ENCODE measurements around the gene MSN.

The MSN gene

DNA sequence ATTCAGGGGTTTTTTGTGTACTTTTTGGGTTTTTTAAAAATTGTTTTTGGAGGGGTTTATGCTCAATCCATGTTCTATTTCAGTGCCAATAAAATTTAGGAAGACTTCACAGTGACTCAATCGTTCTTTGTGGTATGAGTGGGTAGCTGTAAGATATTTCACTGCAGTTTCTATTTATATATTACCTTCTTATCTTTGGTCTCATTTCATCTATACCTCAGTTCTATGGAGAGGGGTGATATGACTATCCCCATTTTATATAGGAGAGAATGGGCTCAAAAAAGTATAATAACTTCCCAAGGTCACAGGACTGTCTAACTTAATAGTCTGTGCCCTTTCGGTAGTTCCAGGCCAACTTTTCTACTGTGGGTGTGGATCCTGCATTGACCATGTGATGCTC is 74.4 kb downstream of the MSN start:
- TF ChIP-seq TAF1 (IDR thresholded peaks at IDR 0.05; ENCODE audit: borderline replicate concordance, insufficient read depth, low read length): no peak
- TF ChIP-seq FOXP2 (optimal IDR thresholded peaks at IDR 0.05; ENCODE audit: borderline replicate concordance, extremely low read depth, extremely low read length, insufficient read depth): no peak
- TF ChIP-seq SIN3A (IDR thresholded peaks at IDR 0.05; ENCODE audit: borderline replicate concordance, insufficient read depth, low read length): no peak
- TF ChIP-seq POLR2AphosphoS5 (IDR thresholded peaks at IDR 0.05; ENCODE audit: low read depth, low read length): no peak

DNA sequence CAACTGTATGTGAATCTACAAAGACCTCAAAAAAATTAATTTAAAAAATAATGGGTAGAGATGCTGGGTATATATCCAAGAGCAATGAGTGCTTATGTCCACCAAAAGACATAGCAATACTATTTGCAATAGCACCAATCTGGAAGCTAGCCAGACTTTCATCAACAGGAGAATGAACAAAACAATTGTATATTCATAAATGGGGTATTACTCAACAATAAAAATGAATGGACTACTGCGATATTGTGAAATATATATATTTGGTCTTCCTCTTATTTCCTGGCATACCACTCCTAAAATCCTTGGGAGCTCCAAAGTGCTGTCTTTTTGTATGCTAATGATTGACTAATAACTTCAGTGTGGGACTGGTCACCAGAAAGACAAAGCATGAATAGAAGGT is 77.5 kb downstream of the MSN start:
- no peak for TF ChIP-seq FOXP2 (optimal IDR thresholded peaks at IDR 0.05; ENCODE audit: borderline replicate concordance, extremely low read depth, extremely low read length, insufficient read depth)

DNA sequence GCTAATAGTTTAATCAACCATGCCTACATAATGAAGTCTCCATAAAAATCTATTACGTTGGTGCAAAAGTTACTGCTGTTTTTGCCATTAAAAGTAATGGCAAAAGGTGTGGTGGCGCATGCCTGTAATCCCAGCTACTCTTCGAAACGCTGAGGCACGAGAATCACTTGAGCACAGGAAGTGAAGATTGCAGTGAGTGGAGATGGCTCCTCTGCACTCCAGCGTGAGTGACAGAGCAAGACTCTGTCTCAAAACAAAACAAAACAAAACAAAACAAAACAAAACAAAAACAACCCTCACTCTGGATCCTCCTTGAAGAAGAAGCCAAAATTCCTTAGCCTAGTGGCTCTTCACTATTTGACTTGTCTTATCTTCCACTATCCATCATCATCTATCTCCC is 78.0 kb downstream of the MSN start:
- no peak for TF ChIP-seq SIN3A (IDR thresholded peaks at IDR 0.05; ENCODE audit: borderline replicate concordance, insufficient read depth, low read length)
- TF ChIP-seq TAF1 (IDR thresholded peaks at IDR 0.05; ENCODE audit: borderline replicate concordance, insufficient read depth, low read length): no peak
- no peak for TF ChIP-seq FOXP2 (optimal IDR thresholded peaks at IDR 0.05; ENCODE audit: borderline replicate concordance, extremely low read depth, extremely low read length, insufficient read depth)
- TF ChIP-seq, protein P1, sequence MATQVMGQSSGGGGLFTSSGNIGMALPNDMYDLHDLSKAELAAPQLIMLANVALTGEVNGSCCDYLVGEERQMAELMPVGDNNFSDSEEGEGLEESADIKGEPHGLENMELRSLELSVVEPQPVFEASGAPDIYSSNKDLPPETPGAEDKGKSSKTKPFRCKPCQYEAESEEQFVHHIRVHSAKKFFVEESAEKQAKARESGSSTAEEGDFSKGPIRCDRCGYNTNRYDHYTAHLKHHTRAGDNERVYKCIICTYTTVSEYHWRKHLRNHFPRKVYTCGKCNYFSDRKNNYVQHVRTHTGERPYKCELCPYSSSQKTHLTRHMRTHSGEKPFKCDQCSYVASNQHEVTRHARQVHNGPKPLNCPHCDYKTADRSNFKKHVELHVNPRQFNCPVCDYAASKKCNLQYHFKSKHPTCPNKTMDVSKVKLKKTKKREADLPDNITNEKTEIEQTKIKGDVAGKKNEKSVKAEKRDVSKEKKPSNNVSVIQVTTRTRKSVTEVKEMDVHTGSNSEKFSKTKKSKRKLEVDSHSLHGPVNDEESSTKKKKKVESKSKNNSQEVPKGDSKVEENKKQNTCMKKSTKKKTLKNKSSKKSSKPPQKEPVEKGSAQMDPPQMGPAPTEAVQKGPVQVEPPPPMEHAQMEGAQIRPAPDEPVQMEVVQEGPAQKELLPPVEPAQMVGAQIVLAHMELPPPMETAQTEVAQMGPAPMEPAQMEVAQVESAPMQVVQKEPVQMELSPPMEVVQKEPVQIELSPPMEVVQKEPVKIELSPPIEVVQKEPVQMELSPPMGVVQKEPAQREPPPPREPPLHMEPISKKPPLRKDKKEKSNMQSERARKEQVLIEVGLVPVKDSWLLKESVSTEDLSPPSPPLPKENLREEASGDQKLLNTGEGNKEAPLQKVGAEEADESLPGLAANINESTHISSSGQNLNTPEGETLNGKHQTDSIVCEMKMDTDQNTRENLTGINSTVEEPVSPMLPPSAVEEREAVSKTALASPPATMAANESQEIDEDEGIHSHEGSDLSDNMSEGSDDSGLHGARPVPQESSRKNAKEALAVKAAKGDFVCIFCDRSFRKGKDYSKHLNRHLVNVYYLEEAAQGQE (IDR thresholded peaks at IDR 0.05; ENCODE audit: insufficient read depth in 1 of 2, low read depth in 2 of 2, low read length in 2 of 2): no peak
- TF ChIP-seq POLR2AphosphoS5 (IDR thresholded peaks at IDR 0.05; ENCODE audit: low read depth, low read length): no peak

DNA sequence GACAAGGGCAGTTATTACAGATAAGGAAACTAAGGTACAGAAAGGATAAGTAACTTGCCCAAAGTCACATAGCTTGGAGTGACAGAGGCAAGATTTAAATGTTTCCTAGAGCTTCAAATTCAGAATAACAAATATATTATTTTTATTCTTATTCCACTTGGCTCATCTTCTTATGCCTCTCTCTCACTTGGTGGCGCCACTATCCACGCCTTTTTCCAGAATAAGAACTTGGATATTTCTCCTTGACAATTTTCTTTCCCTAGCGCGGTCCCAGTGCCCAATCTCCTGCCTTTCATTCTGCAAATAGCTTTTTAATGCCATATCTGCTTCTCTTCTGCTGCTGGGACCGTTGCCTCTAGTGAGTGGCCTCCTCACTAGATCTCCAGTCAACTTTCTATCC is 78.5 kb downstream of the MSN start:
- TF ChIP-seq FOXP2 (optimal IDR thresholded peaks at IDR 0.05; ENCODE audit: borderline replicate concordance, extremely low read depth, extremely low read length, insufficient read depth) (no peak), SIN3A (IDR thresholded peaks at IDR 0.05; ENCODE audit: borderline replicate concordance, insufficient read depth, low read length) (no peak), TAF1 (IDR thresholded peaks at IDR 0.05; ENCODE audit: borderline replicate concordance, insufficient read depth, low read length) (no peak), POLR2AphosphoS5 (IDR thresholded peaks at IDR 0.05; ENCODE audit: low read depth, low read length) (no peak)
- TF ChIP-seq, protein P1 (IDR thresholded peaks at IDR 0.05; ENCODE audit: insufficient read depth in 1 of 2, low read depth in 2 of 2, low read length in 2 of 2): no peak

DNA sequence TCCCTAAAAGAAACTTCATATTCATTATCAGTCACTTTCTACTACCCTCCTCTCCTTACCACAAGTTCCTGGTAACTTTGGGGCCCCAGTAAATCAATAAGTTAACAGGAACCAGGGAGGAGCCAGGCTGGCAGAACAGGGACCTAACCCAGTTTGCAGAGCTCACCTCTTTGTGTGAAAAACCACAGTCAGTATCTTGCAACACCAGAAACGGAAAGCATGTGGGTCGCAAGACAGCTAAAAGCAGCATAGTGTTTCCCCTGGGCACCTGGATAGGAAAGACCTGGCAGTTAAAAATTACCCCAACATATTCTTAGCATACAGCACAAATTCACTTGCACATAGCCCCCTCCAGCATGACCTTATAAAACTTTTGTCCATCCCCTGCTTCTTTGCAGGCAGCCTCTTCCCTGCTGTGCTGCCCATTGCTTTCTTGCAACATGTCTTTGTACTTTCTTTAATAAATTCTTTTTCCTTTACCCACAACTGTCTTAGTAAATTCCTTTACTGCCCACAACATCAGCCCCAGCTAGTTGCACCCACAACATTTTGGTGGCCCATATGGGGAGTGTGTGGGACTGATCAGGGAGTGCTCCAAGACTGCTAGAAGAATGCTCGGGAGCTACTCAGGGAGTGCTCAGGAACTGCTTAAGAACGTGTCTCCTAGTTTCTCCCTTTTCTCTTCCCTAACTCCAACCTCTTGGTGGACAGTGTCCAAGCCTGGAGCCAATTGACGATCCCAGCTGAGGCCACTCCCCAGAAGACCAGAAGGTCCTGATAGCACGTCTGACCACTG is 83.4 kb downstream of the MSN start:
- TF ChIP-seq POLR2AphosphoS5 (IDR thresholded peaks at IDR 0.05; ENCODE audit: low read depth, low read length): no peak
- no peak for TF ChIP-seq FOXP2 (optimal IDR thresholded peaks at IDR 0.05; ENCODE audit: borderline replicate concordance, extremely low read depth, extremely low read length, insufficient read depth)
- TF ChIP-seq TAF1 (IDR thresholded peaks at IDR 0.05; ENCODE audit: borderline replicate concordance, insufficient read depth, low read length): no peak
- TF ChIP-seq, protein P1 (IDR thresholded peaks at IDR 0.05; ENCODE audit: insufficient read depth in 1 of 2, low read depth in 2 of 2, low read length in 2 of 2): no peak
- no peak for TF ChIP-seq SIN3A (IDR thresholded peaks at IDR 0.05; ENCODE audit: borderline replicate concordance, insufficient read depth, low read length)

DNA sequence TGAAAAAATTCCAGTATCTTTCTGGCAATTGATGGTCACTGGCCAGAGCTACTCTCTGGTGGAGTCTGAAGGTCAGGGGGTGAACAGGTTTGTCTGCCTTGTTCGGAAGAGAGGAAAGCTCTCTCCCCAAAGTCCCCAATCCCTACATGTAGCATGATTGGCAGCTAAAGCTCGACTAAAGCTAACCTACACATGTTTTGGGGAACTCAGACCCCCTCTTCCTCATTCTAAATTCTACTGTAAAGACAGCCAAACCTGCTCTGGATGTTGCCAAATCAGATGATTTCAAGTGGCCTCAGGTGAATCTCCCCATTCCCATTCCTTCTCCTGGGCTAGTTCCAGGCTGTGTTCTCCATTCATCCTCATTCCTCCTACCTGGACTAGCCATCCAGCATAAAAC is 84.1 kb downstream of the MSN start:
- no peak for TF ChIP-seq FOXP2 (optimal IDR thresholded peaks at IDR 0.05; ENCODE audit: borderline replicate concordance, extremely low read depth, extremely low read length, insufficient read depth)

Measured in PFSK-1 (cell line).